ENCODE measurements around the gene ADAM8. TPM values are rescaled to one million over a fixed set of nuclear protein-coding genes. Genes with fewer than 3 reads are reported as not detected.

The ADAM8 gene
- total RNA-seq, 1 donor from 2014 or later = 157 TPM

GRCh38 chr10:133283931-133284330 lies 7.3 kb upstream of the ADAM8 start:
- intact Hi-C loops (cut with micrococcal nuclease) = no loop called here

- intact Hi-C loops (cut with micrococcal nuclease) = no loop called here
Measured at GRCh38 chr10:133282846-133283390, 6.2 kb upstream of the ADAM8 start.

GRCh38 chr10:133281628-133282372 lies 5.1 kb upstream of the ADAM8 start:
- intact Hi-C loops (cut with micrococcal nuclease) = no loop called here

GRCh38 chr10:133281084-133281483 lies 4.4 kb upstream of the ADAM8 start:
- intact Hi-C loops (cut with micrococcal nuclease) = no loop called here

- intact Hi-C loops (cut with micrococcal nuclease) = no loop called here
Measured at GRCh38 chr10:133280391-133281059, 3.9 kb upstream of the ADAM8 start.

- intact Hi-C loops (cut with micrococcal nuclease) = loop anchor here (10.0 kb wide), 1 partner anchor 135 kb away; no protein-coding TSS in a partner anchor
Measured at GRCh38 chr10:133279326-133280226, 2.9 kb upstream of the ADAM8 start.

GRCh38 chr10:133278577-133279265 lies 2.1 kb upstream of the ADAM8 start:
- intact Hi-C loops (cut with micrococcal nuclease) = loop anchor here (10.0 kb wide), 1 partner anchor 134 kb away; no protein-coding TSS in a partner anchor

- intact Hi-C loops (cut with micrococcal nuclease) = loop anchor here (10.0 kb wide), 1 partner anchor 133 kb away; no protein-coding TSS in a partner anchor
Measured at GRCh38 chr10:133277993-133278576, 1.4 kb upstream of the ADAM8 start.

GRCh38 chr10:133277277-133277992 lies 767 bp upstream of the ADAM8 start:
- intact Hi-C loops (cut with micrococcal nuclease) = loop anchor here (10.0 kb wide), 1 partner anchor 133 kb away; no protein-coding TSS in a partner anchor

- intact Hi-C loops (cut with micrococcal nuclease) = loop anchor here (1.0 to 10.0 kb wide), 2 partner anchors 102 to 131 kb away; no protein-coding TSS in a partner anchor
Measured at GRCh38 chr10:133276100-133276434, 601 bp downstream of the ADAM8 start.

GRCh38 chr10:133275684-133276092 lies 980 bp downstream of the ADAM8 start:
- intact Hi-C loops (cut with micrococcal nuclease) = loop anchor here (1.0 to 10.0 kb wide), 5 partner anchors 11 to 131 kb away; partner anchors contain the start of genes TUBGCP2 and ZNF511

- intact Hi-C loops (cut with micrococcal nuclease) = loop anchor here (1.0 to 10.0 kb wide), 4 partner anchors 11 to 130 kb away; partner anchors contain the start of genes TUBGCP2 and ZNF511
Measured at GRCh38 chr10:133274751-133275683, 1.7 kb downstream of the ADAM8 start.

GRCh38 chr10:133273534-133274143 lies 3.0 kb downstream of the ADAM8 start:
- intact Hi-C loops (cut with micrococcal nuclease) = loop anchor here (10.0 kb wide), 1 partner anchor 129 kb away; no protein-coding TSS in a partner anchor

- intact Hi-C loops (cut with micrococcal nuclease) = loop anchor here (10.0 kb wide), 1 partner anchor 128 kb away; no protein-coding TSS in a partner anchor
Measured at GRCh38 chr10:133272964-133273420, 3.7 kb downstream of the ADAM8 start.

- intact Hi-C loops (cut with micrococcal nuclease) = loop anchor here (10.0 kb wide), 1 partner anchor 128 kb away; no protein-coding TSS in a partner anchor
Measured at GRCh38 chr10:133272301-133272963, 4.2 kb downstream of the ADAM8 start.

- intact Hi-C loops (cut with micrococcal nuclease) = loop anchor here (10.0 kb wide), 1 partner anchor 127 kb away; no protein-coding TSS in a partner anchor
Measured at GRCh38 chr10:133271521-133272300, 5.0 kb downstream of the ADAM8 start.

Measured in T-helper 2 cell treated with Interferon-gamma antibody and Interleukin-4, amounts not matched to agents 100 ng/mL and 5 ng/mL, for 36 hours (primary cell).